HepG2 (cell line): ENCODE data around the gene ZNF24. TPM values are rescaled to one million over a fixed set of nuclear protein-coding genes. Genes with fewer than 3 reads are reported as not detected.

Experiments
- ATAC-seq: fragments of 200-7000 bp; cut with Tn5 transposase; 3 replicates; pipeline ENCODE4 v1.9.1; 2020; ENCODE audit warnings: mild to moderate bottlenecking, moderate library complexity
- BruUV-seq: library from RNA; stranded (reverse); fragments of 400-500 nt; replicated peaks from 2 replicates; lab custom pipeline; 2021; lab: Mats Ljungman, UMichigan
- CTCF ChIA-PET: fragments of 300-600 bp; formaldehyde crosslinking; extraction: SDS; loops from one replicate; lab custom pipeline; 2021; ENCODE audit warnings: low total read pairs, inconsistent platforms, low intra/inter-chr PET ratio; lab: Yijun Ruan, JAX
- POLR2A ChIA-PET: fragments of 350-600 bp; sonication (Branson Sonifier 250); formaldehyde crosslinking; loops from one replicate; lab custom pipeline; 2020; ENCODE audit warnings: antibody characterized with exemption, inconsistent platforms; lab: Yijun Ruan, JAX
- DNase-seq: peaks from one replicate; pipeline ENCODE4 v3.0.0-alpha.2; 2015; ENCODE audit warnings: low spot score
- FAIRE-seq: peaks from 3 replicates; lab custom pipeline; 2011; peaks lifted over from hg19 to GRCh38; lab: Jason Lieb, UNC
- H2AFZ ChIP-seq: one replicate; pipeline ENCODE4 v1.6.1; 2011; ENCODE audit warnings: low read length, inconsistent platforms
- H3K27ac ChIP-seq: fragments of 300-600 bp; 3 replicates; pipeline ENCODE4 v1.8.0; 2011; ENCODE audit warnings: mixed run types, mild to moderate bottlenecking, mixed read lengths, low read length, inconsistent platforms; ENCODE audit not compliant: insufficient read depth; ENCODE audit errors: extremely low read length
- H3K27me3 ChIP-seq, 2 experiments: fragments of 200-600 bp in 1 of 2; 2 replicates in 1 of 2; 3 replicates in 1 of 2; pipeline versions ENCODE4 v1.6.0 to v1.8.0; 2011; ENCODE audit warnings: low read length in 2 of 2, mild to moderate bottlenecking in 2 of 2, moderate library complexity in 2 of 2, inconsistent platforms in 1 of 2; ENCODE audit not compliant: insufficient read depth in 2 of 2, control insufficient read depth in 1 of 2
- H3K36me3 ChIP-seq, 2 experiments: fragments of 200-600 bp in 1 of 2; replicated peaks in 1 of 2; 2 replicates in 1 of 2; 3 replicates in 1 of 2; pipeline versions ENCODE4 v1.5.1 to v1.8.0; 2011; ENCODE audit warnings: low read length in 2 of 2, inconsistent platforms in 1 of 2; ENCODE audit not compliant: insufficient read depth in 2 of 2, control insufficient read depth in 1 of 2
- H3K4me1 ChIP-seq: 2 replicates; pipeline ENCODE4 v1.5.1; 2012; ENCODE audit warnings: low read length, inconsistent platforms; ENCODE audit not compliant: insufficient read depth
- H3K4me2 ChIP-seq: 2 replicates; pipeline ENCODE4 v1.6.0; 2011; ENCODE audit warnings: low read depth, low read length, inconsistent platforms
- H3K4me3 ChIP-seq, 3 experiments: fragments of 200-600 bp in 1 of 3; sonication (generic), shearing (Covaris generic) in 1 of 3; replicated peaks in 1 of 3; 2 replicates each; pipeline ENCODE4 v1.5.1; 2011 to 2016; ENCODE audit warnings: low read length in 3 of 3, inconsistent platforms in 2 of 3, low read depth in 2 of 3, mild to moderate bottlenecking in 2 of 3, control low read depth in 1 of 3, mixed read lengths in 1 of 3; ENCODE audit not compliant: insufficient read depth in 1 of 3
- H3K79me2 ChIP-seq: one replicate; pipeline ENCODE4 v1.6.1; 2011; ENCODE audit warnings: low read length, inconsistent platforms; ENCODE audit not compliant: insufficient read depth
- H3K9ac ChIP-seq: 2 replicates; pipeline ENCODE4 v1.6.0; 2011; ENCODE audit warnings: mild to moderate bottlenecking, low read depth, low read length, inconsistent platforms; ENCODE audit not compliant: insufficient read depth
- H3K9me3 ChIP-seq: 2 replicates; pipeline ENCODE4 v1.5.1; 2012; ENCODE audit warnings: mild to moderate bottlenecking, low read length
- H4K20me1 ChIP-seq: 2 replicates; pipeline ENCODE4 v1.6.0; 2011; ENCODE audit warnings: inconsistent platforms, mild to moderate bottlenecking, low read length, moderate library complexity; ENCODE audit not compliant: insufficient read depth
- ARID4A ChIP-seq: sonication (generic); formaldehyde crosslinking; IDR thresholded peaks from 2 replicates; pipeline ENCODE4 v1.5.0; 2020; ENCODE audit warnings: mild to moderate bottlenecking, missing genetic modification reagents, borderline replicate concordance
- CTCF ChIP-seq: sonication (generic); formaldehyde crosslinking; IDR thresholded peaks from 2 replicates; pipeline ENCODE4 v1.5.0; 2020; ENCODE audit warnings: mild to moderate bottlenecking, missing genetic modification reagents, moderate library complexity
- HNRNPK ChIP-seq: fragments of 200-400 bp; formaldehyde crosslinking; IDR thresholded peaks from 2 replicates; pipeline ENCODE4 v1.6.1; 2018; ENCODE audit warnings: low read length, low read depth, moderate library complexity, mild to moderate bottlenecking; ENCODE audit not compliant: poor library complexity, severe bottlenecking
- LCORL ChIP-seq, 2 experiments: fragments of 450-650 bp in 1 of 2; sonication (generic) in 1 of 2; formaldehyde crosslinking in 1 of 2; IDR thresholded peaks; 2 replicates each; pipeline versions ENCODE4 v1.5.0 to v1.6.1; 2017 to 2020; ENCODE audit warnings: antibody characterized with exemption in 1 of 2, missing genetic modification reagents in 1 of 2
- MIXL1 ChIP-seq: IDR thresholded peaks from 2 replicates; pipeline ENCODE4 v1.6.1; 2016
- PHB2 ChIP-seq: fragments of 450-650 bp; IDR thresholded peaks from 2 replicates; pipeline ENCODE4 v1.6.1; 2018; ENCODE audit not compliant: partially characterized antibody
- POGZ ChIP-seq: sonication (generic); formaldehyde crosslinking; IDR thresholded peaks from 2 replicates; pipeline ENCODE4 v1.4.0; 2020; ENCODE audit warnings: mild to moderate bottlenecking, missing genetic modification reagents
- RAD21 ChIP-seq: fragments of 450-650 bp; formaldehyde crosslinking; IDR thresholded peaks from 2 replicates; pipeline ENCODE4 v1.5.0; 2020; ENCODE audit warnings: mild to moderate bottlenecking
- SMC3 ChIP-seq: IDR thresholded peaks from 2 replicates; pipeline ENCODE4 v1.6.1; 2011; ENCODE audit warnings: low read length, improper control_type of control experiment
- STAG1 ChIP-seq: sonication (generic); formaldehyde crosslinking; IDR thresholded peaks from 2 replicates; pipeline ENCODE4 v1.4.0; 2020; ENCODE audit warnings: missing genetic modification reagents
- TEAD3 ChIP-seq: optimal IDR thresholded peaks from 2 replicates; pipeline ENCODE3; 2016; ENCODE audit warnings: borderline replicate concordance
- ZMYM2 ChIP-seq: sonication (generic); formaldehyde crosslinking; IDR thresholded peaks from 2 replicates; pipeline ENCODE4 v1.8.0; 2022; ENCODE audit warnings: mild to moderate bottlenecking, missing genetic modification reagents
- ZMYM4 ChIP-seq: sonication (generic); formaldehyde crosslinking; IDR thresholded peaks from 2 replicates; pipeline ENCODE4 v1.8.1; 2023; ENCODE audit warnings: mild to moderate bottlenecking, missing genetic modification reagents
- ZNF121 ChIP-seq: sonication (generic); formaldehyde crosslinking; IDR thresholded peaks from 2 replicates; pipeline ENCODE4 v1.5.0; 2020; ENCODE audit warnings: mild to moderate bottlenecking, missing genetic modification reagents
- WGBS: methylation state at CpG from one replicate; pipeline ENCODE4 v1.1.6; 2017; ENCODE audit warnings: low lambda C conversion rate; 5-methylcytosine and 5-hydroxymethylcytosine counted together
- in situ Hi-C: cut with HindIII; loops from 2 replicates; pipeline ENCODE4 v1.10.0; 2017; ENCODE audit warnings: low pct_unique_long_range_greater_than_20kb; ENCODE audit not compliant: extremely low pct_ligation_motif_present
- intact Hi-C: fragments of 100-400 bp; cut with micrococcal nuclease; formaldehyde crosslinking; loops from one replicate; pipeline ENCODE4 v1.10.0; 2022; ENCODE audit not compliant: unreplicated experiment
- polyA plus RNA-seq, 8 experiments: library from polyadenylated mRNA; depleted of rRNA in 3 of 8; stranded (reverse) in 7 of 8; unstranded in 1 of 8; fragments of >200 nt; fragmentation: Illumina TruSeq in 4 of 8; extraction: Trizol in 4 of 8; gene quantifications; 2 replicates each; pipeline versions ENCODE4 v1.2.1 to v1.2.3, GENCODE V29; 2011 to 2016; ENCODE audit warnings: low read depth in 4 of 8, missing spikeins in 1 of 8, mixed read lengths in 1 of 8; ENCODE audit not compliant: insufficient read depth in 1 of 8
- total RNA-seq, 5 experiments: library from RNA; depleted of rRNA; stranded (reverse); fragments of >200 nt; fragmentation: Illumina TruSeq; extraction: Trizol; gene quantifications; 2 replicates each; pipeline ENCODE4 v1.2.3, GENCODE V29; 2016; ENCODE audit warnings: low read depth in 1 of 5

The ZNF24 gene
- total and polyA plus RNA-seq, 2 of the 13 experiments (the other 11 are each of a cell fraction or from before 2014, with no cell fraction given) = 19.5 to 41.1 TPM

GRCh38 chr18:35386600-35387100 lies 42.4 kb upstream of the ZNF24 start:
- no peaks in the 10 kb centered on the region for H3K36me3 ChIP-seq
- POLR2A ChIA-PET = no interaction called here
- no peak overlapping the region for H3K27ac ChIP-seq
- H3K9me3 ChIP-seq = no peaks in the 10 kb centered on the region
- 0 out of 2 replicates have a peak overlapping the region, but pooled peaks have one; percentile 28 for H3K4me2 ChIP-seq
- H2AFZ ChIP-seq = no peak overlapping the region
- TF ChIP-seq HNRNPK = no peak
- no peak for TF ChIP-seq LCORL (IDR thresholded peaks at IDR 0.05)
- no peak for TF ChIP-seq LCORL (CRISPR knock-in tag; IDR thresholded peaks at IDR 0.05)
- TF ChIP-seq STAG1 (CRISPR knock-in tag) = peak; percentile 81
- peak; percentile 79 for TF ChIP-seq CTCF (CRISPR knock-in tag)
- TF ChIP-seq MIXL1 (CRISPR knock-in tag) = 0 out of 2 replicates have a peak, but pooled peaks have one; percentile 42
- no peak for TF ChIP-seq ARID4A (CRISPR knock-in tag)
- no peak for TF ChIP-seq PHB2
- peak; percentile 39 for TF ChIP-seq RAD21
- 0 out of 2 replicates have a peak, but pooled peaks have one; percentile 12 for TF ChIP-seq ZNF121 (CRISPR knock-in tag)
- TF ChIP-seq ZMYM4 (CRISPR knock-in tag) = 0 out of 2 replicates have a peak, but pooled peaks have one; percentile 17
- no peak for TF ChIP-seq ZMYM2 (CRISPR knock-in tag)
- peak; percentile 80 for TF ChIP-seq SMC3
- no peak for TF ChIP-seq POGZ (CRISPR knock-in tag)
- TF ChIP-seq TEAD3 (CRISPR knock-in tag) = peak; percentile 6
- ATAC-seq (peak; percentile 87), DNase-seq (peak; percentile 70), FAIRE-seq (peak; percentile 56)
- no peaks in the 10 kb centered on the region for H3K79me2 ChIP-seq
- in situ Hi-C loops (loop anchor here (25.0 kb wide), 1 partner anchor 576 kb away; the partner anchor contains the start of gene RMP24), intact Hi-C loops (loop anchor here (1.0 to 2.0 kb wide), 2 partner anchors 126 to 155 kb away; no protein-coding TSS in a partner anchor)
- 0 out of 5 replicates have a peak, but pooled peaks cover 0 to 8% of the 10 kb centered on the region in 2 experiments for H3K27me3 ChIP-seq
- CTCF ChIA-PET = interaction anchor here (1.1 to 1.4 kb wide), 2 partner anchors 125 to 155 kb away, joined by 4 to 5 read pairs; no protein-coding TSS in a partner anchor
- H4K20me1 ChIP-seq = no peaks in the 10 kb centered on the region
- no peak overlapping the region for H3K9ac ChIP-seq
- BruUV-seq = no TSS peak
- H3K4me1 ChIP-seq = peaks cover 7% of the 10 kb centered on the region
- WGBS = 6% methylated on average over 7 of the region's 7 CpGs
- no peak overlapping the region for H3K4me3 ChIP-seq
